Right lobe of liver (tissue), 4 donors: ENCODE measurements around the gene LBX2.

Source experiments
- POLR2A ChIP-seq: fragments of 450-650 bp; IDR thresholded peaks from one replicate; pipeline ENCODE4 v1.6.1; 2017; ENCODE audit warnings: antibody characterized with exemption, mild to moderate bottlenecking
- TF ChIP-seq, protein P1 (sequence below), 4 donors: fragments of 200-600 bp in 3 of 4; fragments of 450-650 bp in 1 of 4; IDR thresholded peaks; one replicate each; pipeline versions ENCODE4 v1.5.1 to v1.8.0; 2016 to 2022; ENCODE audit warnings: antibody characterized with exemption in 4 of 4, mild to moderate bottlenecking in 2 of 4
- donor health status: DM: no; HTN: no; CAD: no.
- donor health status: DM: no; HTN: no; CAD: no.
- donor health status: DM: no; HTN: yes; CAD: no.

GRCh38 chr2:74497777-74498499 is 1.5 kb downstream of the LBX2 start:
- TF ChIP-seq, protein P1, sequence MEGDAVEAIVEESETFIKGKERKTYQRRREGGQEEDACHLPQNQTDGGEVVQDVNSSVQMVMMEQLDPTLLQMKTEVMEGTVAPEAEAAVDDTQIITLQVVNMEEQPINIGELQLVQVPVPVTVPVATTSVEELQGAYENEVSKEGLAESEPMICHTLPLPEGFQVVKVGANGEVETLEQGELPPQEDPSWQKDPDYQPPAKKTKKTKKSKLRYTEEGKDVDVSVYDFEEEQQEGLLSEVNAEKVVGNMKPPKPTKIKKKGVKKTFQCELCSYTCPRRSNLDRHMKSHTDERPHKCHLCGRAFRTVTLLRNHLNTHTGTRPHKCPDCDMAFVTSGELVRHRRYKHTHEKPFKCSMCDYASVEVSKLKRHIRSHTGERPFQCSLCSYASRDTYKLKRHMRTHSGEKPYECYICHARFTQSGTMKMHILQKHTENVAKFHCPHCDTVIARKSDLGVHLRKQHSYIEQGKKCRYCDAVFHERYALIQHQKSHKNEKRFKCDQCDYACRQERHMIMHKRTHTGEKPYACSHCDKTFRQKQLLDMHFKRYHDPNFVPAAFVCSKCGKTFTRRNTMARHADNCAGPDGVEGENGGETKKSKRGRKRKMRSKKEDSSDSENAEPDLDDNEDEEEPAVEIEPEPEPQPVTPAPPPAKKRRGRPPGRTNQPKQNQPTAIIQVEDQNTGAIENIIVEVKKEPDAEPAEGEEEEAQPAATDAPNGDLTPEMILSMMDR (IDR thresholded peaks at IDR 0.05) = no peak
- no peak for TF ChIP-seq POLR2A
